ENCODE results near the gene SPINK8. TPM values are rescaled to one million over a fixed set of nuclear protein-coding genes. Genes with fewer than 3 reads are reported as not detected.
A peak's percentile ranks its signal among the peaks of the same experiment; 100 is the strongest.
"Not testable (repeated sequence)": the region's sequence is repeated elsewhere in the genome, so short reads cannot be mapped to it uniquely, and the experiment has no call there.

The SPINK8 gene
- total RNA-seq, 1 experiment from 2014 or later, result not detected

GRCh38 chr3:48331706-48332435 lies 1.6 kb downstream of the SPINK8 start:
- not testable (repeated sequence) for DNase-seq (ENCODE audit: low read depth)

- no peak for DNase-seq (ENCODE audit: low read depth)
Observed at GRCh38 chr3:48320996-48321395, 12.5 kb downstream of the SPINK8 start.

GRCh38 chr3:48318713-48319468 lies 14.6 kb downstream of the SPINK8 start:
- no peak for DNase-seq (ENCODE audit: low read depth)

- DNase-seq (ENCODE audit: low read depth), result no peak
Observed at GRCh38 chr3:48314542-48314941, 18.9 kb downstream of the SPINK8 start.

- no peak for DNase-seq (ENCODE audit: low read depth)
Observed at GRCh38 chr3:48306860-48307530, 26.5 kb downstream of the SPINK8 start.

- DNase-seq (ENCODE audit: low read depth), result no peak
Observed at GRCh38 chr3:48306290-48306689, 27.2 kb downstream of the SPINK8 start.

GRCh38 chr3:48305396-48305795 lies 28.1 kb downstream of the SPINK8 start:
- no peak for DNase-seq (ENCODE audit: low read depth)

- DNase-seq (ENCODE audit: low read depth), result no peak
Observed at GRCh38 chr3:48303021-48303420, 30.4 kb downstream of the SPINK8 start.

- DNase-seq (ENCODE audit: low read depth), result peak; percentile 24
Observed at GRCh38 chr3:48301800-48302166, 31.7 kb downstream of the SPINK8 start.

- DNase-seq (ENCODE audit: low read depth), result peak; percentile 79
Observed at GRCh38 chr3:48301020-48301799, 32.3 kb downstream of the SPINK8 start, which contains the start of gene NME6. NME6 (minus strand) TSS chr3:48301367.

- no peak for DNase-seq (ENCODE audit: low read depth)
Observed at GRCh38 chr3:48299746-48300712, 33.4 kb downstream of the SPINK8 start.

GRCh38 chr3:48297111-48297810 lies 36.2 kb downstream of the SPINK8 start:
- no peak for DNase-seq (ENCODE audit: low read depth)

- no peak for DNase-seq (ENCODE audit: low read depth)
Observed at GRCh38 chr3:48296699-48297098, 36.8 kb downstream of the SPINK8 start.

GRCh38 chr3:48294611-48295263 lies 38.7 kb downstream of the SPINK8 start:
- DNase-seq (ENCODE audit: low read depth), result no peak

GRCh38 chr3:48289659-48290058 lies 43.8 kb downstream of the SPINK8 start:
- DNase-seq (ENCODE audit: low read depth), result no peak

GRCh38 chr3:48287034-48287433 lies 46.4 kb downstream of the SPINK8 start:
- DNase-seq (ENCODE audit: low read depth), result no peak

- DNase-seq (ENCODE audit: low read depth), result no peak
Observed at GRCh38 chr3:48286308-48286707, 47.2 kb downstream of the SPINK8 start.

- DNase-seq (ENCODE audit: low read depth), result no peak
Observed at GRCh38 chr3:48285675-48286074, 47.8 kb downstream of the SPINK8 start.

GRCh38 chr3:48285132-48285531 lies 48.3 kb downstream of the SPINK8 start:
- DNase-seq (ENCODE audit: low read depth), result no peak
